AG08396 (cell line): ENCODE measurements around the gene NUAK2.
"Not testable (repeated sequence)": the region's sequence is repeated elsewhere in the genome, so short reads cannot be mapped to it uniquely, and the experiment has no call there.

ENCODE experiments used
- DNase-seq: peaks from one replicate; pipeline ENCODE4 v3.0.0; 2012; ENCODE audit warnings: low spot score, mixed read lengths

NUAK2 gene

DNA sequence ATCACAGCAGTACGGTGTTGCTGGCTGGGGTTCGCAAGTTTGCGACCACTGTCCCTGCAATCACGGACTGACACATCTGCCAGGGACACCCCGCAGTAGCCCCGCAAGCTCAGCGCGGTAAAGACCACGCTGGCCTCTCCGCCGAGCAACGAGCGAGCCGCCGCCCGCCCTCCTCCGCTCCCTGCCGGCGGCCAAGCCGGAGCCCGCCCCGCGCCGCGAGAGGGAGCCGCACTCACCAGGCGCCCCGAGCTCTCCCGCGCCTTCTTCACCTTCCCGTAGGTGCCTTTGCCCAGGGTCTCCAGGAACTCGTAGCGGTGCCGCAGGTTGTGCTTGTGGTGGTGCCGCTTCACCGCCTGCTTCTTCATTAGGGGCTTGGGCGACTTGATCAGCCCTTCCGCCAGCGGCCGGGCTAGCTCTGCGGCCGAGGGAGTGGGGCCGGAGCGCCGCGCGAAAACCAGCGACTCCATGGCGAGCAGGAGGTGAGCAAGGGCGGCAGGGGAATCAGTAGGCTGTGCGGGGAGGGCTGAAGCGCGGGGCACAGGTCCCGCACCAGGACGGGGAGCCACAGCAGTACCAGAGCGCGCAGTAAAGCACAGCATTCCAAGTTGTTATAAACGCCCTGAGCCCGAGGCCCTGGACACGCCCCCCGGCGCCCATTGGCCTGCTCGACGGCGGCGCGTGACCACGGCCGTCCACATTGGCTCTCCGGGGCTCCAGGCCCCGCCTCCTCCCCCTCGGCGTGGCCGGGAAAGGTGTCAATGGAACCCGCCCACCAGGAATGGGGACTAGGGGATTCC, at the start of gene NUAK2:
NUAK2 (minus strand) TSS at position 584 of the 797 bp plus-strand sequence; CDS start at position 467, 117 bp downstream.
- peak; percentile 94 for DNase-seq

DNA sequence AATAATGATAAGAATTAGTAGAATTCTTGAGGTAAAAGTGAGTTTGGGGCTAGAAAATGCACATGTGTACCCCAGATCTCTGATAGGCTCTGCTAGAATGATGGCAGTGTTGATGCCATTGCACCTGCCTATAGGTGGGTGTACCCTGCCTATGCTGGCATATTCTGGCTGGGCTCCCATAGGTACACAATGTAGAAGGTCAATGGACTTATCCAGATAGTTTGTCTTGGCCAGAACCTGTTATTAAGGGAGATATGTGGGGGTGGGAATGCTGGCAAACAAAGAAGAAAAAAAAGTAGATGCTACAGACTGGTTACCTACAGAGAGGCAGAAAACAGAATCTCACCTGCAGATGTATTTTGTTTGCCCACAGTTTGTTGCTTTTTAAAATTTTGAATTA, 49.2 kb upstream of the NUAK2 start:
- DNase-seq, result no peak

DNA sequence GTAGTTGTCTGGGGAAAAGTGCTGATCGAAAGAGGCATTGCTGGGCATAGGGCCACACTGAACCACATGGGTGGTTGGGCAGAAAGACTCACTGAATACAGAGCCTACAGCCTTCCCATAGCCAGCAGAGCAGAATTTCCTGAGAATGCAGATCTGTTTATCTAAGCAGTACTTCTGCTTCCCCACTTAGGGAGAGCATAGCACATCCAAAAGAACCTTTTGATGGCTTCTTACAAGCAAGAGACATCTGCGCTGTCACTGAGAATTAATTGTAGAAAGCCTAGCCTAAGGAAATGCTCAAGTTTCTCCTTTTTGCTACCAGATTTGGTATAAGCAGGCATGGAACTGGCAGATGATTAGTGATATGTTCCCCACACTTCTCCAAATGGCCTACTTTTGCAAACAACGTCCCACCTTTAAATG, 48.2 kb upstream of the NUAK2 start:
- no peak for DNase-seq

- DNase-seq, result no peak
Observed at GRCh38 chr1:205368478-205368877, 46.9 kb upstream of the NUAK2 start.

DNA sequence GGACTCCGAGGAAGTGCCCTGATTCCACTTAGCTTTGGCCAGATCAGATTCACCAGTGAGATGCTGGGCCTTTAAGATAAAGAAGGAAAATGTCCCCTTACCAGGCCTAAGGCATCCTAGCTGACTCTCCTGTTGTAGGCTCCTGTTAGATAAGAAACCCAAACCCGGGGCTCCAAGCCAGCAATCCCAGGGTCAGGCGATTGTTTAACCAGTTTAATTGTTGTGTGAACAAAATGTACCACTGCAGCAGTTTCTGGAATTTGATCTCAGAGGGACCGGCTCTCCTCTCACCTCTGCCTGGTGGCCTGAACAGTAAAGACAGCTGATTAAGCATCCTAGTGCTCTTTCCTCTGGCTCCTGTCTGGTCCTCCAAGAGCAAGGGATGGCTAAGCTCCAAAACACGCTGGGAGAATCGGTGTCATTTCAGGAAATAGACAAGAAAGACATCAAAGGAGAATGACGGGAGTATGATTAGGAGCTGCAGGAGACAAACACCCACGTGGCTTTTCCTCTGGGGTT, 44.5 kb upstream of the NUAK2 start:
- DNase-seq, result no peak

DNA sequence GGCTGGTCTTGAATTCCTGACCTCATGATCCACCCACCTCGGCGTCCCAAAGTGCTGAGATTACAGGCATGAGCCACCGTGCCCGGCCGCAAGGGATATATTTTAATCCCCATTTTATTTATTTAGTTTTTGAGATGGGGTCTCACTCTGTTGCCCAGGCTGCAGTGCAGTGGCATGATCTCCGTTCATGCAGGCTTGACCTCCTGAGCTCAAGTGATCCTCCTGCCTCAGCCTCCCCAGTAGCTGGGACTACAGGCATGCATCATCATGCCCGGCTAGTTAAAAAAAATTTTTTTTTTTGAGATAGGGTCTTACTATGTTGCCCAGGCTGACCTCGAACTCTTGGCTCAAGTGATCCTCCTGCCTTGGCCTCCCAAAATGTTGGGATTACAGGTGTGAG, 43.5 kb upstream of the NUAK2 start:
- not testable (repeated sequence) for DNase-seq

DNA sequence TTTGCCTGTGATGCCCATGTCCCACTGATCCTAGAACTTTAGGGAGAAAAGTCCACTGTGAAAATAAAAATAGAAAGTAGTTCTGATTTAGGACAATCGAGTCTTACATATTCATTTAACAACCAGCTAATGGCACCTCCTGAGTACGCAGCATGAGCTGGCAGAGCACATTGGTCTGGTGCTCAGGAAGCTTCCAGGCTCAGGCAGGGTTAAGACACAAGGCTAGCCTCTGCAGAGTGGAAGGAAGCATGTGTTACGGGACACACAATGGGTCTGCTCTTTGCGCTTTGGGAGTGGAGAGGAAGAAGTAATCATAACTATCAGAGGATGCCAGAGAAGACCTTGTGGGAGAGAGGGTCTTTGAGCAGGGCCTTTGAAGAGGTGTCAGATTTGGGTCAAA, 39.3 kb upstream of the NUAK2 start:
- no peak for DNase-seq

- no peak for DNase-seq
Observed at GRCh38 chr1:205359771-205360565, 38.4 kb upstream of the NUAK2 start.

DNA sequence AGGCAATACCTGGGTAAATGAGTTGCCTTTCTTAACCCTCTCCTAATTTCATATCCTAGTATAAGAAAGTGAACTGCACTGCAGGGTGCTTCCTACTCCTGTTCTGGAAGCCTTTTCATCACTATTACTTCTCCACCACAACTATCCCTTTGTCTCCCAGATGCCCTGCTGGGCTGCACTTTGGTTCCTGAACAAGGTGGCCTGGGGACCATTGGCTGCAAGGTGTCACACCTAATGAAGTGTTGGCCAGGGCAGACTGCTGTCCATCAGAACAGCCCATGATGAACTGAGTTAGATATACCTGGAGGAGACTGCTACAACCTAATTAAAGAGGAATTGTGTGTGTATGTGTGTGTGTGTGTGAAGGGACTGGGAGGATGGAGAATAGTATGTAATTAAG, 37.0 kb upstream of the NUAK2 start:
- no peak for DNase-seq

- DNase-seq, result no peak
Observed at GRCh38 chr1:205357567-205357966, 36.0 kb upstream of the NUAK2 start.

DNA sequence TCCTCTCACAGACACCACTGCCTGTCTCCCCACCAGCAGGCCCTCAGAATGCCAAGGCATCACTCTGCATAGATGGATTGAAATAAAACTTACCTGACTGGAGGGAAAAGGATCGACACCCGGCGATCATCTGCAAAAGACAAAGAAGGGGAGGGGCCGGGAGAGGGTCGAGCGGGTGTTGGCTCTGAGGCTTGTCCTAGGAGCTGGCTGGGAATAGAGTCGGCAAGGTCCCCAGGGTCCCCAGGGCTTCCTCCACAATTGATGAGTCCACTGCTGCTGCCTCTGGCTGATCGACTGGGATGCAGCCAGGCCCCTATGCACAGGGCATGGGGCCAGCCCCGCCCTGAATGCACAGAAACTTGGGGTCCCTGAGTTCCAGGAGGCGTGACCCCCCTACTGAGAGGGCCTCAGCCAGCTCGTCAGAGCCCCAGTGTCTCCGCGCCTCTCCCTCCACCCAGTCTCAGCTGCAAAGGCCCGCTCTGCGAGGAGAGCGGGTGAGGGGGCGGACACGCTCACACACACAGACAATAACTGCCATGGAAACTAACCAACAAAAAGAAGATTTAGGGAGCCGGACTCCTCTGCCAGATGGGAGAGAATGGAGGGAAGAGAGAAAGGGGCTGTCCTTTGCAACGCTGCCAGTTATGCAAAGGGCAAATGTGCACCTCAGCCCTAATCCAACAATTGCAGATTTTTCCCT, 35.0 kb upstream of the NUAK2 start, which contains the start of gene KLHDC8A:
KLHDC8A (minus strand) TSS at position 483 of the 700 bp plus-strand sequence. CDS start 13,318 bp downstream, outside the sequence.
- DNase-seq, result no peak

GRCh38 chr1:205355075-205355453, 33.5 kb upstream of the NUAK2 start:
- no peak for DNase-seq

- peak; percentile 45 for DNase-seq
Observed at GRCh38 chr1:205354259-205355074, 32.9 kb upstream of the NUAK2 start.

DNA sequence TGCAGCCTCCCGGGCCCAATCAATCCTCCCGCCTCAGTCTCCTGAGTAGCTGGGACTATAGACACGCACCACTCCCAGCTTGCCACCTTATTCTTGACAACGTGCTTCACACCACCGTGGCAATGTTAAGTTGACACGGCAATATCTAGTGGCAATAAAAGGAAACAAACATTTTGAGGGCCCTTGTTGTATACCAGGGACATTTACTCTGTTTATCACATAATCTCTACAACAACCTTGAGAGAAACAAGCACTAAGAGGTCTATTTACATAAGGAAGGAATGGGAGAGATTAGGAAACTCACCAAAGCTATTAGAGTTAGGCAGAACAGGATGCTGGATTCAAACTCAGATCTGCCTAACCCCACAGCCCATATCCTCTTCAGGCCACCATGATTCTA, 32.1 kb upstream of the NUAK2 start:
- DNase-seq, result no peak

DNA sequence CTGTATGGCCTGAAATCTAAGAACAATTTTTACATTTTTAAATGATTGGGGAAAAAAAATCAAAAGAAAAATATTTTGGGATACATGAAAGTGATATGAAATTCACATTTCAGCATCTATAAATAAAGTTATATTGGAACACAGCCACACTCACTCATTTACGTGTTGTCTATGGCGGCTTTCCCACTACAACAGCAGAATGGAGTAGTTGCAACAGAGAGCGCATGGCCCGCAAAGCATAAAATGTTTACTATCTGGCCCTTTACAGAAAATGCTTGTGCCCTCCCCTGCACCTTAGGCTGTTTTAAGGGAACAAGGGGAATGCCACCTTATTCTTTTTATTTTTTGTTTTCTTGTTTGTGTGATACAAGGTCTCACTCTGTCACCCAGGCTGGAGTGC, 31.6 kb upstream of the NUAK2 start:
- DNase-seq, result no peak

DNA sequence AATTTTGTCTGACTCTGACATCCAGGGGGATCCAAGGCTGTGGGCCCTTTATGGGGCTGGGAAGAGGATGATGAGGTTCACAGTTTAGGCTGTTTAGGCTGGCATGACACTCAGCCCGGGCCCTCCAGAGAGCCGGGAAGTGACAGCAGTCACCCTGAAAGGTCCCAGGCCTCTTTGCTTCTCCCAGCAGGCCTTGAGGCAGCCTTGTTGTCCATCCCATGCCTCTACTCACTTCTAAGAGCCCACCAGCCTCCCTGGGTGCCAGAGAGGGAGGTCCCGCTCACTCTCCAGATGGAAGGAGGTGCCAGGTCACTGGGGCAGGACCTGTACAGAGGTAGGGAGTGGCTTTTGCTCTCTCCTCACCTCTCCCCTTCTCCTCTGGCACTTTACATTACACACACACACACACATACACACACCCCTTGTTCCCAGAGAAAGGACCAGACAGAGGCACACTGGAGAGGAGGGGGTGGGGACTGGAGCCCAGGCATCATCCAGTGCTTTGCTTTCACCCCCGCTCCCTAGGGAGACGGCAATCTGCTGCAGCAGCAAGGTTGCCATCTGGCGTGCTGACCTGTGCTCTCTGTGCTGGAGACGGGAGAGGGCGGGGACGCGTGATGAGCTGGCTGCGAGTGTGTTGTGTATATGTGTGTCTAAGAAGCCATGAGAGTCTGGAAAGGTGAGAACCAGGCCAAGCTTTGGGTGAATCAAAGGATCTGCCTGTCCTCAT, 30.6 kb upstream of the NUAK2 start:
- DNase-seq, result no peak

DNA sequence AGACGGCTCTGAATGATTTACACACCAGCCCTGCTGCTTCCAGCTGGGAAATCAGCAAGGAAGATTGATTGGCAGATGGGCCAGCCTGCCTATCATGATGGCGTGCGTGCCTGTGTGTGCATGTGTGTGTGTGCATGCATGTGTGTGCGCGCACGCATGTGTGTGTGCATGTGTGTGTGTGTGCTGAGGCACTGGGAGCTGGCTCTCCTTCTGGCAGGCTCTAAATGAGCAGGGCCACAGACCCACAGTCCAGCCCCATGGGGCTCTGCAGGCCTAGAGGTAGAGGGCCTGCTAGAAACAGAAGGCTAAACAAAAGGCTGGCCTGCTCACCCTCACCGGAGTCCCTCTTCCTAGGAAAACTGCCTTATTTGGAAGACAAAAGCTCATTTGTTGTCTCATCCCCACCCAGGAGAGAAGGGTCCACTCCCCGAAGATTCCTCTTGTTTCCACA, 29.2 kb upstream of the NUAK2 start:
- DNase-seq, result no peak

GRCh38 chr1:205350124-205350523, 28.6 kb upstream of the NUAK2 start:
- no peak for DNase-seq

DNA sequence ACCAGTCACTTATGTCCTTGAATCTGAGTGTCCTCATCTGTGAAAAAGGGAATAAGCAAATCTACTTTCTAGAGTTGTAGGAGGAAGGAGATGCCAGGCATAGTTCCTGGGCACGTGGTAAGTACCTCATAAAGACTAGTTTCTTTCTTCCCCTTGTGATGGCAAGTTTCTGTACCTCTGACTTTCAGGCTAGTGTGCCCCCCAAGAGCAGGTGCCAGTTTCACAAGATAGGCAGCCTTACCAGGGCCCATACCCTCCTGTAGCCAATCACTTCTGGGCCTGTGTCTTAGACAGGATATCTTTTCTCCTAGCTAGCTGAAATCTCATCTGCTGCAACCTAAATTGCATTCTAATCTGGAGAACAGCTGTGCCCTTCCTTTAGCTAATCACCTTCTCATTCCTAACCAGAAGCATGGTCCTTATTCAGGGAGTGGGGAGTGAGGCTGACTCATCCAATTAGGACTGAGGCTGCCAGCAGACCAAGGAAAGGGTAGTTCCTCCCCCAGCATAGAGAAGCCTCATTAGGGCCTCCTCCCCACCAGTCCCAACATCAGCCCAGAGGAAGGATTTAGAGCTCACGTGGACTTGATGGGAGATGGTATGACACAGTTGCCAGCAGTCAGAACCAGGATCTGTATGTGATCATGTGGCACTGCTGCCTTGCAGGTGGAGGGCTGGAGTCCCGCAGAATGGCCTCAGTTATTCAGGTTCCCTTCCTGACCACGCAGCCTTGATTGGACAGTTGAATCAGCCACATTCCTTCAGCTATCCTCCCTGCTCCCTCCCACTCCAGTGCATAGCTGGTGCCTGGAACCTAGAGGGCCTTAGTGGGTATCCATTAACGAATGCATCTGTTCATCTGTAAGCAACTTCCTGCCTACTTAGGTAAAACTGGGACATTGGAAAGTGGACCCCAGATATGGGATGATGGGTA, 27.3 kb upstream of the NUAK2 start:
- DNase-seq, result no peak
